ENCODE results near the gene PPID.
"Not testable (repeated sequence)": the region's sequence is repeated elsewhere in the genome, so short reads cannot be mapped to it uniquely, and the experiment has no call there.

The PPID gene

DNA sequence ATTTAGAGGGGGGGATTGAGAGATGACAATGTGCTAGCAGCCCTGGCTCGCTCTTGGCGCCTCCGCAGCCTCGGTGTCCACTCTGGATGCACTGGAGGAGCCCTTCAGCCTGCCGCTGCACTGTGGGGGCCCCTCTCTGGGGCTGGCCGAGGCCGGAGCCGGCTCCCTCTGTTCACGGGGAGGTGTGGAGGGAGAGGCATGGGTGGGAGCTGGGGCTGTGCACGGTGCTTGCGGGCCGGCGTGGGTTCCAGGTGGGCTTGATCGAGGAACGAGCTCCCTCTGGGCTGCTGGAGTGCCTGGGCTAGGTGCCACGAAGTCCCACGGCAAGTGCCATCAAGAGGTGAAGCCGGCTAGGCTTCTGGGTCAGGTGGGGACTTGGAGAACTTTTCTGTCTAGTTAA, 58.4 kb downstream of the PPID start:
- DNase-seq, result no peak

DNA sequence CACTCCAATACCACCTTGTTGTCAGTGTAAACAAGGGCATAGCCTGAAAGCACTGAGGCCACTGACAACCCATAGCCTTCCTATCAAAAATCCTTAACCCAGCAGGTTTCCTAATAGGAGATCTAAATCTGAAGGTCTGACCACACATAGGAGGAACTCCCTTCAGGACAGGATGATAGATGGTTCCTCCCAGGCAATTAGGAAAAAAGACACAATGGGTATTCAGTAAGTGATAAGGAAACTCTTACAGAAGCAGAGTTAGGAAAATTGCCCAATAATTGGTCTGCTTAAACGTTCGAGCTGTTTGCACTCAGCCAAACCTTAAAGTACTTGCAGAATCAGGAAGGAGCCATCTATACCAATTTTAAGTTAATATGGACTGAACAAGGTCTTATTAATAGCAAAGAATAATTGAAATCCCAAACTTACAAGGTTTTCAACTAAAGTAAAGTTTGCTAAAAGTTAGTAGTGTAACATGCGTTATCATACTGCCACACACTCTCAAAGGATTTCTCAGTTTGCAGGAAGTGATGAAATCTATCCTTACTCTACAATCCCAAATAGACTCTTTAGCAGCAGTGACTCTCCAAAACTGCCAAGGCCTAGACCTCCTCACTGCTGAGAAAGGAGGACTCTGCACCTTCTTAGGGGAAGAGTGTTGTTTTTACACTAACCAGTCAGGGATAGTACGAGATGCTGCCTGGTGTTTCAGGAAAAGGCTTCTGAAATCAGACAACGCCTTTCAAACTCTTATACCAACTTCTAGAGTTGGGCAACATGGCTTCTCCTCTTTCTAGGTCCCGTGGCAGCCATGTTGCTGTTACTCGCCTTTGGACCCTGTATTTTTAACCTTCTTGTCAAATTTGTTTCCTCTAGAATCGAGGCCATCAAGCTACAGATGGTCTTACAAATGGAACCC, 59.2 kb downstream of the PPID start:
- not testable (repeated sequence) for DNase-seq

DNA sequence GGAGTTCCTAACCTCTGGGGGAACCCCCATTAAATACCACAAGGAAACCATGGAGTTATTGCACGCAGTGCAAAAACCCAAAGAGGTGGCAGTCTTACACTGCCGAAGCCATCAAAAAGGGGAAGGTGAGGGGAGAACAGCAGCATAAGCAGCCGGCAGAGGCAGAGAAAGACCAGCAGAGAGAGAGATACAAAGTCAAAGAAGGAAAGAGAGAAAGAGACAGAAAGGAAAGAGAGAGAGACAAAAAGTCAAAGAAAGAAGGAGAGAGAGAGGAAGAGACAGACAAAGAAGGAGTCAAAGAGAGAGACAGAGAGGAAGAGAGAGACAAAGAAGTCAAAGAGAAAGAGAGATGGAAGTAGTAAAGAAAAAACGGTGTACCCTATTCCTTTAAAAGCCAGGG, 59.9 kb downstream of the PPID start:
- not testable (repeated sequence) for DNase-seq
